ENCODE measurements around the gene CREBRF. TPM values are rescaled to one million over a fixed set of nuclear protein-coding genes. Genes with fewer than 3 reads are reported as not detected.

Gene CREBRF, protein sequence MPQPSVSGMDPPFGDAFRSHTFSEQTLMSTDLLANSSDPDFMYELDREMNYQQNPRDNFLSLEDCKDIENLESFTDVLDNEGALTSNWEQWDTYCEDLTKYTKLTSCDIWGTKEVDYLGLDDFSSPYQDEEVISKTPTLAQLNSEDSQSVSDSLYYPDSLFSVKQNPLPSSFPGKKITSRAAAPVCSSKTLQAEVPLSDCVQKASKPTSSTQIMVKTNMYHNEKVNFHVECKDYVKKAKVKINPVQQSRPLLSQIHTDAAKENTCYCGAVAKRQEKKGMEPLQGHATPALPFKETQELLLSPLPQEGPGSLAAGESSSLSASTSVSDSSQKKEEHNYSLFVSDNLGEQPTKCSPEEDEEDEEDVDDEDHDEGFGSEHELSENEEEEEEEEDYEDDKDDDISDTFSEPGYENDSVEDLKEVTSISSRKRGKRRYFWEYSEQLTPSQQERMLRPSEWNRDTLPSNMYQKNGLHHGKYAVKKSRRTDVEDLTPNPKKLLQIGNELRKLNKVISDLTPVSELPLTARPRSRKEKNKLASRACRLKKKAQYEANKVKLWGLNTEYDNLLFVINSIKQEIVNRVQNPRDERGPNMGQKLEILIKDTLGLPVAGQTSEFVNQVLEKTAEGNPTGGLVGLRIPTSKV
- 3.9 and 12.2 TPM in 2 replicates for total RNA-seq

DNA sequence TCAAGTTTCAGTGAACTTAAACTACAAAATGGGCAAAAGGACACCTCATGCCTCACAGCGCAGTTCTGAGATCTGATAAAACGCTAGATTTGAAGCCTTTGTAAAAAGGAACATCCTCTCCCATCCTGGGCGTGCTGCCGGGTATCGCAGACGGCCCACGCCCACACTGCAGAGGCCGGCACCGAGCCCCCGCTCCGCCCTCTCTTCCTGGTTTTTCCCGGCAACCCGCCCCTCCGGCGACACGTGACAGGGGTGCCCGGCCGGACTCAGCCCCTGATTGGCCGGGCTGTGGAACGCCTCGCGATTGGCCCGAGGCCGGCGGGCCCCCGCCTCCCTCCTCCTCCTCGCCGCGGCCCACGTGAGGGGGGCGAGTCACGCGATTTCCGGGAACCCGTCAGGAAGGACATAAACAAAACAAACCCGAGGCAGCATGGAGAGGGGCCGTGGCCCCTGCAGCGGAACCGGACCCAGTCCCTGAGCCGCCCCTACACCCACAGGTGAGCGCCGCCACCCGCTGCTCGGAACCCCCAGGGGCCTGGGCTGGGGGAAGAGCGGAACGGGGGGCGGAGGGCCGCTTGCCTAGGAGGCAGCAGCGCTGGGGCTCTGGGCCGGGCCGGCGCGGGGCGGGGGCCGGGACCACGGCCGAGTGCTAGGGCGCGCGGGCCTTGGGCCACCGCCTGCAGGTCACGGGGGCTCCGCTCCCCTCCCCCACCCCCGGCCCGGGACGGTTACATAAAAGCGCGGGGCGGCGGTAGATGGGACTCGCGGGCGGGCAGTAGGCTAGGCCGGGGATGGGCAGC is at the start of gene CREBRF:
CREBRF (plus strand) TSS at position 370 of the 800 bp plus-strand sequence. CDS start 24,424 bp downstream, outside the sequence.

DNA sequence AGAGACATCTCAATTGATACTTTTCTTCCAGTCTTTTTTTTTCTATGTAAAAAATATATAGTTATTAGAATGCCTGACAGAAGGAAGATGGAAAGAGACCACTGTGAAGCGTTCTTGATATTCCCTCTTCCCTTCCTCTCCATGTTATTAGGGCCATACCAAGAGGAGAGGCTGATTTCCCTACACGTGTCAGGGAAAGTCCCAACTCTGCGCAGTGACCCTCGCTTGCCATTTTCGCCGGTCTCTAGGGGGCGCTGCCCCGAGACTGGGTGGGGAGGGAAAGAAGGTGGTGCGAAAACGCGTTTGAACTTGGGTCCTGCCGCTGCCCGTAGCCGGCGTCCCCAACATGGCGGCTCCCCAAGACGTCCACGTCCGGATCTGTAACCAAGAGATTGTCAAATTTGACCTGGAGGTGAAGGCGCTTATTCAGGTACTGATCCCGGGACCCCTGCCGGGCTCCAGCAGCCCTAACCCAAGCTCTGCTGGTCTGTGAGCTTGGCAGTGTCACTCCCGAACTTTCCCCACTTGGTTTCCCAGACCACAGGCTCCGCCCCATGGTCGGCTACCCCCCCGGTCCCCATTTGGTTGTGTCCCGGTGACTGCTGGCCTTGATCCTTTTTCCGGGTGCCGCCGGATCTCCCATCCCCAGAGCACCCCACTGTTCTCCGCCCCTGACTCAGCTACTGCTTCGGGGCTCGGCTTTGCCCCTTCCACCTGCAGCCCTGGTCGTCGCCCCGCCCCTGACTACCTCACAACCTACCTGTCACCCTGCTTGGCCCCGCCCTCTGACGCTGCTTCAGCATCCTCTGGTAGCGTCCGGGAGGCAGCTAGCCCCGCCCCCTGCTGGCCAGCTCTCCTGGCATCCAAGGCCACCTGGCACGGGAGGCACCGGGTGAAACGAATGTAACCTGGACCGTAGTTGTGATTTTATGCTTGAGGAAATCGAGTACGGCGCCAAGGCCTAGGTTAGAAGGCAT is 88.3 kb downstream of the CREBRF start, which contains the start of gene BNIP1:
BNIP1 (plus strand) TSS at position 332 of the 977 bp plus-strand sequence; CDS start at position 347, 15 bp downstream.

Other genes with a start within 250 kb of the CREBRF start
- 74.7 and 95.6 TPM in 2 replicates for gene ERGIC1, start 222.1 kb upstream of the CREBRF start, total RNA-seq
- 53.3 and 57.3 TPM in 2 replicates for gene RPL26L1, start 96.9 kb upstream of the CREBRF start, total RNA-seq
- 139 and 243 TPM in 2 replicates for gene ATP6V0E1, start 72.6 kb upstream of the CREBRF start, total RNA-seq
- 27.0 and 27.7 TPM in 2 replicates for gene BNIP1, start 88.2 kb downstream of the CREBRF start, total RNA-seq
- 0.15 and 0.65 TPM in 2 replicates for gene NKX2-5, start 178.9 kb downstream of the CREBRF start, total RNA-seq